ENCODE data around the gene FOXP4. TPM values are rescaled to one million over a fixed set of nuclear protein-coding genes. Genes with fewer than 3 reads are reported as not detected.

Gene FOXP4
- total and polyA plus RNA-seq, 2 of the 13 experiments (the other 11 are each of a cell fraction or from before 2014, with no cell fraction given) = 11.0 to 12.4 TPM

DNA sequence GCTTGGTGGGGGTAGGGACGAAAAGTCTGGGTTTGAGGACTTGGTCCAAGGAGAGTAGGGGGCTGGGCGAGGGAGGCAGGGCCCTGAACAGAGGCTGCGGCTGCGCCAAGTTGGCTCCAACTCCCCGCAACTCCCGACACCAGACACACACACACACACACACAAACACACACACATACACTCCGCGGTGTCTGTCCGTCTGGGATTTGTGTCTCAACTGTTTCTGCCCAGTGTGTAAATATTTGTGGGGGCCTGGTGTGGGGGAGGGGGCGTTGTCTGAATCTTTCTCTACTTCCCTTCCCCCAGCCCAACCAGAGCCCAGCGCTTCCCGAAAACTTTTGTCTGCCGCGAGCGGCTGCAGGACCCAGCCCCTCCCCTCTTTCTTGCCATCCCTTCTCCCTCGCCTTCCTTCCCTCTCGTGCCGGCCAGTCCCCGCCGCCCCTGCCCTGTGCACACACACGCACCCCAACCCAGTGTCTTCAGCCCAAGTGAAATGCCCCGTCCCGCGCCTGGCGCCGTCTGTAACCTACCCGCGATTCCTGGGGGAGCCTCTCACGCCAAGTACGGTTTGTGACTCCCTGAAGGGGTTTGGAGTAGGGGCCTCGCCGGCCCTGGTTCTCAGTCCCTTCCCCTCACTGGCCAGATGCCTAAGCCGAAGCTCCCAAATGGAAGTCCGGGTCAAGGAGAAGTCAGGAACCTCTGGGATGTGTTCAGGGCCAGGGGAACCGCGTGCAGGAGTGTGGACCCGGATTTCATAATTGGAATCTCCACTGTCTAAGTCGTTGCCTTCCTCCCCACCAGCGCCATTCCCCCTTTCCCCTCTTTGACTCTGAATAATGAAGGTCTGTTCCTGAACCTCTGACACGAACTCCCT lies 93.0 kb downstream of the FOXP4 start:
- ATAC-seq = no peak
- H3K9me3 ChIP-seq (ENCODE audit: low read length) = no peaks in the 10 kb centered on the region
- ChIA-PET CTCF (ENCODE audit: low intra/inter-chr PET ratio, low total read pairs) (no interaction called here), POLR2A (no interaction called here)
- no peak for FAIRE-seq
- H3K79me2 ChIP-seq (ENCODE audit: insufficient read depth, low read length) = no peaks in the 10 kb centered on the region
- TF ChIP-seq, protein P1, sequence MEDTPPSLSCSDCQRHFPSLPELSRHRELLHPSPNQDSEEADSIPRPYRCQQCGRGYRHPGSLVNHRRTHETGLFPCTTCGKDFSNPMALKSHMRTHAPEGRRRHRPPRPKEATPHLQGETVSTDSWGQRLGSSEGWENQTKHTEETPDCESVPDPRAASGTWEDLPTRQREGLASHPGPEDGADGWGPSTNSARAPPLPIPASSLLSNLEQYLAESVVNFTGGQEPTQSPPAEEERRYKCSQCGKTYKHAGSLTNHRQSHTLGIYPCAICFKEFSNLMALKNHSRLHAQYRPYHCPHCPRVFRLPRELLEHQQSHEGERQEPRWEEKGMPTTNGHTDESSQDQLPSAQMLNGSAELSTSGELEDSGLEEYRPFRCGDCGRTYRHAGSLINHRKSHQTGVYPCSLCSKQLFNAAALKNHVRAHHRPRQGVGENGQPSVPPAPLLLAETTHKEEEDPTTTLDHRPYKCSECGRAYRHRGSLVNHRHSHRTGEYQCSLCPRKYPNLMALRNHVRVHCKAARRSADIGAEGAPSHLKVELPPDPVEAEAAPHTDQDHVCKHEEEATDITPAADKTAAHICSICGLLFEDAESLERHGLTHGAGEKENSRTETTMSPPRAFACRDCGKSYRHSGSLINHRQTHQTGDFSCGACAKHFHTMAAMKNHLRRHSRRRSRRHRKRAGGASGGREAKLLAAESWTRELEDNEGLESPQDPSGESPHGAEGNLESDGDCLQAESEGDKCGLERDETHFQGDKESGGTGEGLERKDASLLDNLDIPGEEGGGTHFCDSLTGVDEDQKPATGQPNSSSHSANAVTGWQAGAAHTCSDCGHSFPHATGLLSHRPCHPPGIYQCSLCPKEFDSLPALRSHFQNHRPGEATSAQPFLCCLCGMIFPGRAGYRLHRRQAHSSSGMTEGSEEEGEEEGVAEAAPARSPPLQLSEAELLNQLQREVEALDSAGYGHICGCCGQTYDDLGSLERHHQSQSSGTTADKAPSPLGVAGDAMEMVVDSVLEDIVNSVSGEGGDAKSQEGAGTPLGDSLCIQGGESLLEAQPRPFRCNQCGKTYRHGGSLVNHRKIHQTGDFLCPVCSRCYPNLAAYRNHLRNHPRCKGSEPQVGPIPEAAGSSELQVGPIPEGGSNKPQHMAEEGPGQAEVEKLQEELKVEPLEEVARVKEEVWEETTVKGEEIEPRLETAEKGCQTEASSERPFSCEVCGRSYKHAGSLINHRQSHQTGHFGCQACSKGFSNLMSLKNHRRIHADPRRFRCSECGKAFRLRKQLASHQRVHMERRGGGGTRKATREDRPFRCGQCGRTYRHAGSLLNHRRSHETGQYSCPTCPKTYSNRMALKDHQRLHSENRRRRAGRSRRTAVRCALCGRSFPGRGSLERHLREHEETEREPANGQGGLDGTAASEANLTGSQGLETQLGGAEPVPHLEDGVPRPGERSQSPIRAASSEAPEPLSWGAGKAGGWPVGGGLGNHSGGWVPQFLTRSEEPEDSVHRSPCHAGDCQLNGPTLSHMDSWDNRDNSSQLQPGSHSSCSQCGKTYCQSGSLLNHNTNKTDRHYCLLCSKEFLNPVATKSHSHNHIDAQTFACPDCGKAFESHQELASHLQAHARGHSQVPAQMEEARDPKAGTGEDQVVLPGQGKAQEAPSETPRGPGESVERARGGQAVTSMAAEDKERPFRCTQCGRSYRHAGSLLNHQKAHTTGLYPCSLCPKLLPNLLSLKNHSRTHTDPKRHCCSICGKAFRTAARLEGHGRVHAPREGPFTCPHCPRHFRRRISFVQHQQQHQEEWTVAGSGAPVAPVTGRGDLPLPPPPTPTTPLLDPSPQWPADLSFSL (CRISPR knock-in tag; IDR thresholded peaks at IDR 0.05) = peak; percentile 80
- TF ChIP-seq ATM (IDR thresholded peaks at IDR 0.05; ENCODE audit: borderline replicate concordance) (no peak), EZH2 (conservative IDR thresholded peaks at IDR 0.05; ENCODE audit: low read depth, low read length) (peak; percentile 95; the same call in 1 of the 2 replicates), ARID2 (CRISPR knock-in tag; IDR thresholded peaks at IDR 0.05; ENCODE audit: borderline replicate concordance) (0 out of 2 replicates have a peak, but pooled peaks have one; percentile 56), SKI (IDR thresholded peaks at IDR 0.05; ENCODE audit: partially characterized antibody) (peak; percentile 12), HES4 (CRISPR knock-in tag; IDR thresholded peaks at IDR 0.05; ENCODE audit: borderline replicate concordance) (0 out of 2 replicates have a peak, but pooled peaks have one; percentile 42), ZNF839 (CRISPR knock-in tag; IDR thresholded peaks at IDR 0.05; ENCODE audit: borderline replicate concordance) (0 out of 2 replicates have a peak, but pooled peaks have one; percentile 28), ZNF703 (CRISPR knock-in tag; IDR thresholded peaks at IDR 0.05; ENCODE audit: borderline replicate concordance) (no peak)
- peak overlapping the region; percentile 50 for H3K4me2 ChIP-seq (ENCODE audit: low read depth, low read length)
- H2AFZ ChIP-seq (ENCODE audit: low read length) = no peak overlapping the region
- no peak overlapping the region for H3K9ac ChIP-seq (ENCODE audit: insufficient read depth, low read depth, low read length)
- no peaks in the 10 kb centered on the region for H3K36me3 ChIP-seq (replicated peaks in 1 of 2; ENCODE audit: control insufficient read depth in 1 of 2, insufficient read depth in 2 of 2, low read length in 2 of 2)
- H4K20me1 ChIP-seq (ENCODE audit: insufficient read depth, low read length) = no peaks in the 10 kb centered on the region
- in situ Hi-C loops (cut with HindIII; ENCODE audit: extremely low pct_ligation_motif_present, low pct_unique_long_range_greater_than_20kb) = no loop called here
- intact Hi-C loops (cut with micrococcal nuclease; ENCODE audit: unreplicated experiment) = no loop called here
- H3K27me3 ChIP-seq (ENCODE audit: control insufficient read depth in 1 of 2, insufficient read depth in 2 of 2, low read length in 2 of 2) = peaks cover 10 to 87% of the 10 kb centered on the region in 2 experiments
- DNase-seq (ENCODE audit: low spot score) = no peak
- no peak overlapping the region for H3K27ac ChIP-seq (ENCODE audit: extremely low read length, insufficient read depth, low read length)
- WGBS (ENCODE audit: low lambda C conversion rate) = 32% methylated on average over 39 of the region's 40 CpGs
- BruUV-seq (replicated peaks) = no TSS peak
- H3K4me3 ChIP-seq (replicated peaks in 1 of 3; ENCODE audit: insufficient read depth in 1 of 3, low read depth in 2 of 3, low read length in 3 of 3) = peak overlapping the region in 2 of 3 experiments; percentile 48 to 51; a peak in 3 of 6 replicates
- peaks cover 39% of the 10 kb centered on the region for H3K4me1 ChIP-seq (ENCODE audit: insufficient read depth, low read length)

Data from HepG2 (cell line).